Progenitor cell of endocrine pancreas (in vitro differentiated cells): ENCODE measurements around the gene DHX40. TPM values are rescaled to one million over a fixed set of nuclear protein-coding genes. Genes with fewer than 3 reads are reported as not detected.

Experiments used
- DNase-seq: peaks from one replicate; pipeline ENCODE4 v3.0.0; 2021; ENCODE audit warnings: low spot score; ENCODE audit not compliant: unreplicated experiment
- H3K27ac Mint-ChIP-seq: 2 replicates; pipeline ENCODE4 v1.8.0; 2021; ENCODE audit warnings: mild to moderate bottlenecking, moderate library complexity, mixed read lengths
- H3K27me3 Mint-ChIP-seq: 2 replicates; pipeline ENCODE4 v1.8.0; 2021; ENCODE audit warnings: mixed read lengths
- H3K36me3 Mint-ChIP-seq: 2 replicates; pipeline ENCODE4 v1.8.0; 2022; ENCODE audit warnings: mixed read lengths; ENCODE audit not compliant: insufficient read depth
- H3K4me1 Mint-ChIP-seq: 2 replicates; pipeline ENCODE4 v1.8.0; 2021; ENCODE audit warnings: low read depth, mixed read lengths
- H3K4me3 Mint-ChIP-seq: 2 replicates; pipeline ENCODE4 v1.8.0; 2021; ENCODE audit warnings: low read depth, mild to moderate bottlenecking, moderate library complexity, mixed read lengths
- H3K9me3 Mint-ChIP-seq: 2 replicates; pipeline ENCODE4 v1.8.0; 2021; ENCODE audit warnings: low read depth, mixed read lengths
- CTCF ChIP-seq: fragments of 200-600 bp; sonication (generic); IDR thresholded peaks from one replicate; pipeline ENCODE4 v1.5.0; 2021; ENCODE audit warnings: antibody characterized with exemption, mild to moderate bottlenecking; ENCODE audit not compliant: unreplicated experiment
- long read RNA-seq: library from polyadenylated mRNA; unstranded; transcript quantifications from one replicate; pipeline ENCODE4 v2.0.0, GENCODE V29; 2020
- total RNA-seq: library from RNA; stranded (reverse); gene quantifications from 2 replicates; pipeline ENCODE4 v1.2.1, GENCODE V29; 2021

DHX40 gene, protein sequence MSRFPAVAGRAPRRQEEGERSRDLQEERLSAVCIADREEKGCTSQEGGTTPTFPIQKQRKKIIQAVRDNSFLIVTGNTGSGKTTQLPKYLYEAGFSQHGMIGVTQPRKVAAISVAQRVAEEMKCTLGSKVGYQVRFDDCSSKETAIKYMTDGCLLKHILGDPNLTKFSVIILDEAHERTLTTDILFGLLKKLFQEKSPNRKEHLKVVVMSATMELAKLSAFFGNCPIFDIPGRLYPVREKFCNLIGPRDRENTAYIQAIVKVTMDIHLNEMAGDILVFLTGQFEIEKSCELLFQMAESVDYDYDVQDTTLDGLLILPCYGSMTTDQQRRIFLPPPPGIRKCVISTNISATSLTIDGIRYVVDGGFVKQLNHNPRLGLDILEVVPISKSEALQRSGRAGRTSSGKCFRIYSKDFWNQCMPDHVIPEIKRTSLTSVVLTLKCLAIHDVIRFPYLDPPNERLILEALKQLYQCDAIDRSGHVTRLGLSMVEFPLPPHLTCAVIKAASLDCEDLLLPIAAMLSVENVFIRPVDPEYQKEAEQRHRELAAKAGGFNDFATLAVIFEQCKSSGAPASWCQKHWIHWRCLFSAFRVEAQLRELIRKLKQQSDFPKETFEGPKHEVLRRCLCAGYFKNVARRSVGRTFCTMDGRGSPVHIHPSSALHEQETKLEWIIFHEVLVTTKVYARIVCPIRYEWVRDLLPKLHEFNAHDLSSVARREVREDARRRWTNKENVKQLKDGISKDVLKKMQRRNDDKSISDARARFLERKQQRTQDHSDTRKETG
- total RNA-seq = 67.9 and 69.7 TPM in 2 replicates
- long read RNA-seq, transcript DHX40-201 (18 exons, 3,660 nt) = major isoform, 132 of 202 reads
- long read RNA-seq, partial matches to known transcripts = 31 of 202 reads
- long read RNA-seq, other reads (novel, unspliced or antisense) = 39 of 202 reads

DNA sequence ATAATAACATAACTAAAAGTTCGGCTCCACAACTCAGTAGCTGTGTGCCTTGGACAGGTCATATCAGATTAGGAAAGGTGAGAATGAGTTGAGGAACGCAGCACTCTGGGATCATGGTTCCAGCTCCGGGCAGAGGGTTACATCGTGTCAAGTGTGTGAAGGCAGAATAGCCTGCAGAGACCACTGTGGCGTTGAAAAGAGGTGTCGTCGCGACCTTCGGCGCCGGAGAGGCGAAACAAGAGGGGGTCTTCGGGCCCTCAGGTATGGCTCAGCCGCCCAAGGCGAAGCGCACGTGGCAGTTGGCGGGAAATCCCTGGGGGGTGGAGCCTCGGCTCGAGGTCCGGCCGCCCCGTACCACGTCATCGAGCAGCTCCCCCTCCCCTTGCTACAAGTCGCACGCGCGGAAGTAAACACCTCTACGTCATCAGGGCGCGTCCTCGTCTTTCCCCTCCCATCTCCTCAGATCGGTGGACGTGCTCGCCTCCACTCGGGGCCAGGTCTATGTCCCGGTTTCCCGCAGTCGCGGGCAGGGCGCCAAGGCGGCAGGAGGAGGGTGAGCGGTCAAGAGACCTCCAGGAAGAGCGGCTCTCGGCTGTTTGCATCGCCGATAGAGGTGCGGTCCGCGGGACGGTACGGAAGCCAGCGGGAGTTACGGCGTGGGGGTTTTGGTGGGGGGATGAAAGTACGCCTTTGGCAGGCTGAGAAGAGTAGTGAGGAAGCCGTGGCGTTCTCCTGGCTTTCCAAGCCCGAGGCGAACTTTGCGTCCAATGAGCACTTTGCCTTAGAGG is at the start of gene DHX40:
Gene DHX40 (plus strand): TSS at position 440 of the 788 bp plus-strand sequence. CDS start 62 bp downstream, at position 502.
- Mint-ChIP-seq H3K4me1 (peaks cover 9% of the 10 kb centered on the region), H3K4me3 (peak within 1 kb of the TSS; percentile 100), H3K27me3 (no peaks in the 10 kb centered on the region), H3K9me3 (peaks cover 4% of the 10 kb centered on the region), H3K36me3 (peaks cover 1% of the 10 kb centered on the region), H3K27ac (peak within 1 kb of the TSS; percentile 100)
- DNase-seq = peak; percentile 85
- no peak for TF ChIP-seq CTCF

GRCh38 chr17:59516451-59516850 is 49.0 kb upstream of the DHX40 start:
- Mint-ChIP-seq H3K4me1 (peaks cover 7% of the 10 kb centered on the region), H3K9me3 (no peaks in the 10 kb centered on the region), H3K27ac (no peak overlapping the region), H3K4me3 (no peak overlapping the region), H3K36me3 (no peaks in the 10 kb centered on the region), H3K27me3 (no peaks in the 10 kb centered on the region)
- no peak for DNase-seq
- TF ChIP-seq CTCF = no peak

- no peak for DNase-seq
- peaks cover 5% of the 10 kb centered on the region for H3K4me1 Mint-ChIP-seq
- no peaks in the 10 kb centered on the region for H3K27me3 Mint-ChIP-seq
- no peaks in the 10 kb centered on the region for H3K9me3 Mint-ChIP-seq
- no peak overlapping the region for H3K27ac Mint-ChIP-seq
- H3K4me3 Mint-ChIP-seq = no peak overlapping the region
- H3K36me3 Mint-ChIP-seq = no peaks in the 10 kb centered on the region
- TF ChIP-seq CTCF = no peak
Observed at GRCh38 chr17:59519132-59519531, 46.3 kb upstream of the DHX40 start.

DNA sequence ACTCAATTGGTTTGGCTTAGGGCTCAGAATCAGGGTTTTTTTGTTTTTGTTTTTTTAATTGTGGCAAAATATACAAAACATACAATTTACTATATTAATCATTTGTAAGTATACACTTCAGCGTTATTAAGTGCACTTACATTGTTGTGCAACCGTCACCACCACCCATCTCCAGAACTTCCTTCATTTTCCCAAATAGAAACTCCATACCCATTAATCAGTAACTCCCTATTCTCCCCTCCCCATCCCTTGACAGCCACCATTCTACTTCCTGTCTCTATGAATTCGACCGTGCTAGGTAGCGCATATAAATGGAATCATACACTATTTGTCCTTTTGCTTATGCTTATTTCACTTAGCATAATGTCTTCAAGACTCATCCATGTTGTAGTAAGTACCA is 45.2 kb upstream of the DHX40 start:
- H3K4me3 Mint-ChIP-seq = no peak overlapping the region
- no peaks in the 10 kb centered on the region for H3K36me3 Mint-ChIP-seq

More for the DNA sequence above, 45.2 kb upstream of the DHX40 start:
- no peak overlapping the region for H3K27ac Mint-ChIP-seq
- no peaks in the 10 kb centered on the region for H3K9me3 Mint-ChIP-seq
- peaks cover 2% of the 10 kb centered on the region for H3K4me1 Mint-ChIP-seq
- no peak for TF ChIP-seq CTCF
- no peaks in the 10 kb centered on the region for H3K27me3 Mint-ChIP-seq
- no peak for DNase-seq
